Spinal cord (tissue), 10 donors: ENCODE results near the gene RNU1-4. TPM values are rescaled to one million over a fixed set of nuclear protein-coding genes. Genes with fewer than 3 reads are reported as not detected.
"Not testable (repeated sequence)": the region's sequence is repeated elsewhere in the genome, so short reads cannot be mapped to it uniquely, and the experiment has no call there.

Source experiments
- DNase-seq, 6 donors: peaks; one replicate each; pipeline versions ENCODE4 v3.0.0 to v3.0.0-alpha.2; 2013 to 2015; ENCODE audit warnings: low spot score in 6 of 6, low read depth in 4 of 6
- H3K27ac ChIP-seq: one replicate; pipeline ENCODE4 v1.5.1; 2013; ENCODE audit warnings: low read depth, low read length, control low read depth
- H3K27me3 ChIP-seq: one replicate; pipeline ENCODE4 v1.6.1; 2013; ENCODE audit warnings: low read length; ENCODE audit not compliant: control insufficient read depth, insufficient read depth
- H3K36me3 ChIP-seq: one replicate; pipeline ENCODE4 v1.6.1; 2013; ENCODE audit warnings: low read length; ENCODE audit not compliant: control insufficient read depth, insufficient read depth
- H3K4me1 ChIP-seq: one replicate; pipeline ENCODE4 v1.6.1; 2013; ENCODE audit warnings: low read length; ENCODE audit not compliant: control insufficient read depth, insufficient read depth
- H3K4me3 ChIP-seq: one replicate; pipeline ENCODE4 v1.5.1; 2013; ENCODE audit warnings: low read depth, low read length, control low read depth
- H3K9me3 ChIP-seq: one replicate; pipeline ENCODE4 v1.6.1; 2013; ENCODE audit warnings: low read length; ENCODE audit not compliant: control insufficient read depth, insufficient read depth
- WGBS: methylation state at CpG from one replicate; pipeline ENCODE4 v1.1.5; 2013; ENCODE audit warnings: missing lambda C conversion rate; ENCODE audit not compliant: insufficient coverage; 5-methylcytosine and 5-hydroxymethylcytosine counted together
- polyA plus RNA-seq, 2 donors: library from polyadenylated mRNA; unstranded; fragments of 120-200 nt; gene quantifications; one replicate each; pipeline ENCODE4 v1.2.1, GENCODE V29; 2013; ENCODE audit not compliant: insufficient read length in 2 of 2
- total RNA-seq, 2 donors: library from RNA; depleted of rRNA in 1 of 2; stranded (reverse); fragments of 120-200 nt in 1 of 2; fragments of >200 nt in 1 of 2; gene quantifications; one replicate each; pipeline versions ENCODE4 v1.2.3 to v1.2.4, GENCODE V29; 2013 to 2014
- donor health status: healthy.

RNU1-4 gene
- total and polyA plus RNA-seq, 4 donors = 1.2 to 29,651 (median 4,182) TPM; not detected in 1

GRCh38 chr1:16725439-16726245 is 14.7 kb upstream of the RNU1-4 start:
- H3K4me1 ChIP-seq, H3K9me3 ChIP-seq, DNase-seq, H3K27ac ChIP-seq, H3K27me3 ChIP-seq, H3K4me3 ChIP-seq, H3K36me3 ChIP-seq: not testable (repeated sequence)
- WGBS = 78% methylated on average over 9 of the region's 10 CpGs

DNA sequence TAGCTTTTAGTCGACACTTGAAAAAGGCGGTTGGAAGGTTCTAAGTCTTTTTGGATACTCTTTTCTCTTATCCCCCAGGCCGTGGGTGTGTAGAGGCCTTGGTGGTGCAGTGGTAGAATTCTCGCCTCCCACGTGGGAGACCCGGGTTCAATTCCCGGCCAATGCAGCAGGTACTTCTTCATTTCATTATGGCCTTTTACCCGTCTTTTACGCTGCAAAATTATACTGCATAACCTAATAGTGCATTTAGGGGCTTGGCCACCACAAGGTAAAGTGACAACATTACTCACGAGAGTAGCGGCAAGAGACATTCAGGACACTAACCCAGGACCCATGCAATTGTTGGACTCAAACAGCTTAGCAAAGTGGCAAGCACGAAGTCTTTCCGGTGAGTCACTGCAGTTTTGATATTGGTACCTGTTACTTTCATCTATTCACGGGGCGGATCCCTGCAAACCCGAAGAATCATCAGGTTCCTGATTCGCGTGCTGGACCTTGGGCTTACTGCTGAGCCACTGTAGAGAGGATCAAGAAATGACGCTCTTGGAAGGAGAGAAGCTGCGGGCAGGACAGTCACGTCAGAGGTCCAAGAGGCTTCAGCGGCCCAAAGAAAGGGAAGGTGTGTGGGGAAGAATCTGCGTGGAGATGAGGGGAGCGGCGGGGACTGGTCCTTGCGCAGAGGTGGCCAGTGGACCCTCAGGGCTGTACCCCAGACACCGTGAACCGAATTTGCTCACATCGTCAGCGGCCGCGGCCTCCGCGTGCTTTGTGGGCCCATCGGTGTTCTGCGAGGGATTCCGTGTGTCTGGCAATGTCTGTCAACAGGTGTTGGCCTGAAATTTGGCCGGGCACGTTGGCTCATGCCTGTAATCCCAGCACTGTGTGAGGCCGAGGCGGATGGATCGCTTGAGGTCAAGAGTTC is 12.9 kb upstream of the RNU1-4 start:
- 91% methylated on average over 40 of the region's 42 CpGs for WGBS
- DNase-seq = no peak
- peaks cover 6% of the 10 kb centered on the region for H3K27me3 ChIP-seq
- H3K4me1 ChIP-seq = peaks cover 8% of the 10 kb centered on the region
- no peak overlapping the region for H3K4me3 ChIP-seq
- peaks cover 3% of the 10 kb centered on the region for H3K9me3 ChIP-seq
- H3K36me3 ChIP-seq = no peaks in the 10 kb centered on the region
- no peak overlapping the region for H3K27ac ChIP-seq

GRCh38 chr1:16728243-16728949 is 11.9 kb upstream of the RNU1-4 start:
- DNase-seq, H3K36me3 ChIP-seq, H3K9me3 ChIP-seq, H3K27me3 ChIP-seq, H3K4me3 ChIP-seq, H3K4me1 ChIP-seq, H3K27ac ChIP-seq: not testable (repeated sequence)
- 72% methylated on average over 13 of the region's 24 CpGs for WGBS

DNA sequence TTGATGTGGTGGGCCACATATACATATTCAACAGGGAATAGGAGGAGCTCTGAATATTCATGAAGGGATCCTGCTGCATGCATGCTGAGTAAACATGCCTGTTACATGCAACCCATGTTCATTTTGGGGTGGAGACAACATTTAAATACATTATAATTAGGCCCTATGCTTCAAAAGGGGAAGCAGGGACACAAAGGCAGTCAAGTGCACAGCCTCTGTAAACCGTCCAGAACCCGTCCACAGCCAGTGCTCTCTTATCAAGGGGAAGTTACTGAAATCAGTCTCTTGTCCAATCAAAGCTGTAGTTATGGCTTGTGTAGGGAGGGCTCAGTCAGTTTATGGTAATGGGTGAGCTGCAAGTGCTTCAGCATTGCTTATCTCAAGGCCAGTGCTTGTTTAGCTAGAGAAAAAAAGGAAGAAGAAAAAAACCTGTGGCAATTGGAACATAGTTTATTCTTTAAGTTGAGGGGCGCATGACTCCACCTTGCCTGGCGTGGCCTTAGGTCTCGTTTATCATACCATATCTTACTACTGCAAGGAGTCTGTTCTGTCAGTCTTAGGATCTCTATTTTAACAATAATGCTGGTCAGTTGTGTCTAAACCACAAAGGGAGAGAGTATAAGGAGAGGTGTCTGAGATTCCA is 7.9 kb upstream of the RNU1-4 start:
- WGBS = no CpG with 5 or more reads among the region's 5 CpGs

DNA sequence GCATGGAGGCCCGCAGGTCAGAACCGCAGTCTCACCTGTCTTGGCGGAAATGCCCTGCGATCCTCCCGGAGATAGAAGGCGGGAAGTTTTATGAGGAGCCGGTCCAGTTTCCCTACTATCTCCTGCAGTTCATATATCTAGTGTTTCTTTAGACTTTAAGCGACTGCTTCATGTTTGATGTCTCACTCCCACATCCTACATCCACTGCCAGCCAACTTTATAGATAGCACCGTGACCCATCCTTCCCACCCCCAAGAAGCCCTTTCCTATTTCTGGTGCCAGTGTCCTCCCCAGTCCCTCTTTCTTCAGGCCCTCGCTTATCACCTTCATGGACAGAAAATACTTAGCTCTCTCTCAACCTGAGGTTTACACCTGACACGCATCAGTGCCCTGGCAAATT is 914 bp downstream of the RNU1-4 start:
- not testable (repeated sequence) for H3K27me3 ChIP-seq

More for the DNA sequence above, 7.9 kb upstream of the RNU1-4 start:
- H3K4me1 ChIP-seq, DNase-seq, H3K9me3 ChIP-seq, H3K36me3 ChIP-seq, H3K4me3 ChIP-seq, H3K27ac ChIP-seq, H3K27me3 ChIP-seq: not testable (repeated sequence)

DNA sequence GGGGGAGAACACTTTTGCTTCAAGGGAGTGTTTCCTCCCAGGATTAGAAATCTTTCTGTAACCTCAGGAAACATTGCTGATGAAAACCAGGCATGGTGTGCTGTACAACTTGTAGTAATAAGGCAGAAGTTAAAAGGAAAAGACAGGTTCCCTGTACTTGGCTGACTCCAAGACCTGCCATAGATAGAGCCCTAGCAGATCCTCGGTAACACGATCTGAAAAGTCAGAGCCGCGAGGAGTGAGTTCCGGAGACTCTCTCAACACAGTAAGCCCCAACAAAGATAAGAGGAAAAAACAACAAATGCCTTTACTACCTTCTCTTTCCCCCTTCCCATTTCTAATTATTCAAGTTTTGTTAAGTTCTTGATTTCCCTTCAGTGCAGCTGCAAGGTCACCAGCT is 7.3 kb downstream of the RNU1-4 start:
- not testable (repeated sequence) for DNase-seq, H3K9me3 ChIP-seq, H3K27ac ChIP-seq, H3K27me3 ChIP-seq, H3K36me3 ChIP-seq, H3K4me3 ChIP-seq, H3K4me1 ChIP-seq
- WGBS = no CpG with 5 or more reads among the region's 5 CpGs

More for the DNA sequence above, 914 bp downstream of the RNU1-4 start:
- not testable (repeated sequence) for DNase-seq, H3K36me3 ChIP-seq, H3K27ac ChIP-seq, H3K4me1 ChIP-seq, H3K4me3 ChIP-seq, H3K9me3 ChIP-seq
- no CpG with 5 or more reads among the region's 11 CpGs for WGBS

DNA sequence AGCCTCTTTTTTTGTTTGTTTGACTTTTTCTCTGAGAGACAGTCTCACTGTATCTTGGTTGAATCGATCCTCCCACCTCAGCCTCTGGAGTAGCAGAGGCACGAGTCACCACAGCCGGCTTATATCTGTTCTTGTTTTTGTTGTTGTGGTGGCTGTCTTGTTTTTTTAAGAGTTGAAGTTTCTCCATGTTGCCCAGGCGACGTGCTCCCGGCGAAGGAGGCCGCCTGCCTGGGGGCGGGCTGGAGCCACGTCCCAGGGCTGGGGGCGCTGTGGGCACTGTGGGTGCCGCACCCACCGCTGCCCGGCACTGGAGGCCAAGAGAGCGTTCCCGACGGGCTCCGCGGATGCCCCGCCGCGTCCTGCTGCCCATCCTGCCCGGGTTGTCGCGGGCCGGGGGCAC is 8.4 kb downstream of the RNU1-4 start:
- not testable (repeated sequence) for H3K27me3 ChIP-seq, H3K27ac ChIP-seq, DNase-seq, H3K4me3 ChIP-seq, H3K4me1 ChIP-seq, H3K9me3 ChIP-seq, H3K36me3 ChIP-seq
- WGBS = no CpG with 5 or more reads among the region's 26 CpGs

DNA sequence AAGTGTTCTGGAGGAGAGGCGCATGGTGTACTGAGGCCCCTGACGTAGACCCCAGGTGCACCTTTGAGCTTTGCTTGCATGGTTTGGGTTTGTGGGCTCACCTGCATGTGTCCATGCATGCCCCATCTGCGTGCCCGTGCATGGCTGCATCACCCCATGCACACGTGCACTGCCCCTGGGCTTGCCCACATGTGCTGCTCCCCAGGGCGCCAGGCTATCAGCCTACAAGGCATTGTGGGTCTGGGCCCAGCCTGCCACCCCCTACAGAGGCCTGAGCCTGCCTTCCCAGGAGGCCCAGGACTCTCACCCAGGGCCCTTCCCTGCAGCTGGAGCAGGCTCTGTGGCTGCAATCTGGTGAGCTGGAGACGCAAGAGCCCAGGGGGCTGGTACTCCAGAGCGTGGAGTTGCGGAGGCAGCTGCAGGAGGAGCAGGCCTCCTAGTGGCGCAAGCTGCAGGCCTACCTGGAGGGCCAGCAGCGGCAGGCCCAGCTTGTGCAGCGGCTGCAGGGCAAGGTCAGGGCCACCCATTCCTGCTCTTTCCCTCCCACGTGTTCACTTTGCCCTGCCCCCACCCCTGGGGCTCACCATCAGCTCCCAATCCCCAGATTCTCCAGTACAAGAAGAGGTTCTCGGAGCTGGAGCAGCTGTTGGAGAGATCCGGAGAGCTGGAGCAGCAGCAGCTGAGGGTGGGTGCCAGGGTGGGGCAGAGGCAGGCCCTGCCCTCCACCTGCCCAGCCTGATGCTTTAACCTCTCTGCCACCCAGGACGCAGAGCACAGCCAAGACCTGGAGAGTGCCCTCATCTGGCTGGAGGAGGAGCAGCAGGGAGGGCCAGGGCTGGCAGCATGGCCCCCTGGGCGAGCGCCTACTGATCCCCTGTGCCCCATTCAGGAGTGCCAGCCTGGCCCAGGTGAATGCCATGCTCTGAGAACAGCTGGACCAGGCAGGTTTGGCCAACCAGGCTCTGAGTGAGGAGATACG is 9.9 kb downstream of the RNU1-4 start:
- not testable (repeated sequence) for H3K27me3 ChIP-seq, H3K4me3 ChIP-seq, H3K36me3 ChIP-seq, H3K9me3 ChIP-seq, DNase-seq, H3K4me1 ChIP-seq, H3K27ac ChIP-seq
- WGBS = no CpG with 5 or more reads among the region's 19 CpGs
